GM19351 (cell line): ENCODE results near the gene CARD9.
"Not testable (repeated sequence)": the region's sequence is repeated elsewhere in the genome, so short reads cannot be mapped to it uniquely, and the experiment has no call there.

Source experiments
- ATAC-seq: cut with Tn5 transposase; IDR thresholded peaks from one replicate; pipeline ENCODE4 v1.9.1; 2021; ENCODE audit warnings: mild to moderate bottlenecking, moderate library complexity; ENCODE audit not compliant: unreplicated experiment

CARD9 gene

DNA sequence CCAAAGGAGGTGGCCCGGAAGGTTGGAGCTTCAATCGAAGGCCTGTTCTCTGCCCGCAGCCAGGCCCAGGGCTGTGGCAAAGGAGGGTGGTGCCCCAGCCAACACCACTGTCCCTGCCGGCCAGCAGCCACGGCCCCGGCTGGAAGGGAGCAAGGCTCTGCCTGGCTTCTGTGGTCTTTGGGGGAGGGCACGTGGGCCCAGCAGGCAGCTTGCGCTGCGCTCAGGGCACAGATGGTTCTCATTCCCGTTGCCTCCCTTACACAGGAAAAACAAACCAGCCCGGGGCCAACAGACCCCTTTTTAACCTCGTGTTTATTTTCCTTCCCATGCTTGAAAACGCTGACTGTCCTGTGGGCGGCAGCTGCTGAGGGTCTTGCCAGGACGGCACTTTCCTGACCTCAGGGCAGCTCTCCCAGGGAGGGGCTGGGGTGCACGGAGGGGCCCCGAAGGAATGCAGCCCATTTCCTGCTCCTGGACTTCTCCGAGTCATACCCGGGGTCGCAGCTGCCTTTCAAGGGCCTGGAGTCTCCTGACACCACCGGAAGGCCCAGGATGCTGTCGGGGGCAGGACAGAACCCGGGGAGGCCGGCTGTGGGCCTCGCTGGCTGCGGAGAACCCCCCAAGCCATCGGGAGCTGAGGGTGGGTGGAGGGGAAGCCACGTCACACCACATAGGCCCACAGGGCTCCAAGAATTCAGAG, 47.3 kb downstream of the CARD9 start:
- ATAC-seq: no peak

DNA sequence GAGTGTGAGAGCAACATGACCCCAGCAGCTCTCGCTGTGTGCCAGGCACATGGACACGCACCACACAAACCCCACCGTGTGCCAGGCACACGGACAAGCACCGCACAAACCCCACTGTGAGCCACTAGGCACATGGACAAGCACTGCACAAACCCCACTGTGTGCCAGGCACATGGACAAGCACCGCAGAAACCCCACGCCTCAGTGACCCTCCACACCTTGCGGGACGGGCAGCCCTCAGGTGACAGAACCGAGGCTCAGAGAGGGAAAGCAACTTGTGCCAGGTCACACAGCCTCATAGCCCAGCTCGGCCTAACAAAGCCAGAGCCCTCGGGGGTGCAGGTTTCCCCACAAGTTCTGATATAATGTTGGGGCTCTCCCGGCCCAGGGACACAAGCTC, 48.1 kb downstream of the CARD9 start:
- ATAC-seq: no peak

DNA sequence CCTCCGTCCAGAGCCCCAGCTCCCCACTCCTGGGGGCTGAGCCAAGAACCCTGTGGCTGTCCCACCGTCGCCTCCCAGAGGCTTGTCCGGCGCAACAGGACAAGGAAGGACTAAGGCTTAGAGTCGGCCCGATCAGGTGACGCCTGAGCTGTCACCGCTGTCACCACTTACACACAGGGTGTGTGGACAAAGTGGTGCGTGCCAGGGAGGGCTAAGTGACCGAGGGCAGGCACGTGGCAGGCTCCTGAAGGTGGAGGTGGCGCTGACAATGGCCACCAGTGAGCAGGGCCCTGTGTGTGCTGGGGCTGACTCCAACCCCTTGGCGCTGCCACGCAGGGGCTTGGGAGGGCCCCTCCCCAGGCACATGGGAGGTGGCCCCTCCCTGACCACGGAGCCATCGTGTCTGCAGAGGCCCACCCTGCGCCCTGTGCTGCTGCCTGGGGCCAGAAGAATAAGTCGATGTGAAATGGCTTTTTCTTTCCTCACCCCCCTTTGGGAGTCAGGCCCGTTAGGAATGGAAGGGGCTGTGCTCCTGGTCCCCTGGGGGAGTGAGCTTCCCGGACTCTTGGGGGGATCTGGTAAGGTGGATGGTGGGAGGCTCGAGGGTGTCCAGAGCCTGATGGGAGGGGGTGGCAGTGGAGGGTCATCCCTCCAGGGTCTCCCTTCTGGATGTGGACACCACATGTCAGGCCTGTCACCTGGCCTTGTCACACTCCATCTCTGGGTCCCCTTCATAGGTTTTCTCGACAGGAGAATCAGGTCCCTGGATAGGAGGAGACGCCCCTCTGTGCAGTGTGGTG, 48.8 kb downstream of the CARD9 start:
- no peak for ATAC-seq

DNA sequence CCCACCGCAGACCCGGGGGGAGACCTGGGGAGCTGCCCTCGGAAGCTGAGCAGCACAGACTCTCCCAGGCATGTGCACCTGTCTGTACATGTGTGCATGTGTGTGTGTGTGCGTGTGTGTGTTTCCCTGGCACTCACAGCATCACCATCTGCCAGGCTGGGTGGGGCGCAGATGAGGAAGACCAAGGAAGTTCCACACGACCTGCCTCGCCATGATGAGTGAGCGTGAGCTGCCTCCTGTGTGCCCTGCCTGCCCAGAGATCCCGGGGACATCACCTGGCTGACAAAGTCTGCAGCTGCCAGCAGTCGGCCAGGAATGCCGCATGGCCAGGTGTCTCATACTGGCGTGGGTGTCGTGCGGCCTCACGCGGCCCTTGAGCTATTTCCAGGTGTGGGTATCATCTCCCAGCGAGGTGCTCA, 50.1 kb downstream of the CARD9 start:
- no peak for ATAC-seq

DNA sequence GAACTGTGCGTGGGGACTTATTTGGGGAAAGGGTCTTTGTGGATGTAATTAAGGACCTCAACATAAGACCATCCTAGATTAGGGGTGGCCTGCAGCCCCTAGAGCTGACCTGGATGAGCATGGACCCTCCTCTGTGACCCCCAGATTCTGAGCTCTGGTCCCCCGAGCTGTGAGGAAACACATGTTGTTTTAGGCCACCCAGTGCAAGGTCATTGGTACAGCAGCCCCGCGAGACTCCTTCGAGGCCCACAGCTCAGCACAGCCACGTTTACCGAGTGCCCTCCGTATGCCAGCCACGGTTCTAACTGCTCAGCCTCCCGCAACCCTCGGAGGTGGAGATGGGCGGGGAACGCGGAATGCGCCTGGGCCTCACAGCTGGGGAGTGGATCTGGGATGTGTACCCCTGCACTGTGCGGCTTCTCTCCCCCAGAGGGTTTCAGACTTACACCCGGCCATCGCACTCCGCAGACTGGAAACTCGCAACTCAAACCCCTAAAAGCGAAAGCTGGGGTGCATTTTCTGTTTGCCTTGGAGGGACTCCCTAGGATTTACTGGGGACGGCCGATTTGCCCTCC, 50.6 kb downstream of the CARD9 start:
- no peak for ATAC-seq

DNA sequence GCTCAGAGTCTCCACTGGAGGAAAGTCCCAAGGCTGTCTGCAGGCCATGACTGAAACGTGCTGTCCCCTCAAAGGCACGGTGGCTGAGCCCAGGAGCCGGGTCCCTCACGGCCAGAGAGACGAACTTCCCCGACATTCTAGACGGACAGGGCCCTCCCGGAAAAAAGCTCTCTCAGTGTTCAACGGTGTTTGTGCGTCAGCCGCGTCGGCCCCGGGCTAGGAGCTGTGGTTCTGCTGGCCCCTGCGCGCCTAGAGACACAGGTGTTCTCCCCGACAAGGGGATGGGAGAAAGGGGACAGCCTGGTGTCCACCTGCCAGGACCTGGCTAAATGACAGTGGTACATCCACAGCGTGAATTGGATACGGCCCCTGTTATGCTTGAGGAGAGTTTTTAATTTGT, 51.9 kb downstream of the CARD9 start:
- no peak for ATAC-seq

DNA sequence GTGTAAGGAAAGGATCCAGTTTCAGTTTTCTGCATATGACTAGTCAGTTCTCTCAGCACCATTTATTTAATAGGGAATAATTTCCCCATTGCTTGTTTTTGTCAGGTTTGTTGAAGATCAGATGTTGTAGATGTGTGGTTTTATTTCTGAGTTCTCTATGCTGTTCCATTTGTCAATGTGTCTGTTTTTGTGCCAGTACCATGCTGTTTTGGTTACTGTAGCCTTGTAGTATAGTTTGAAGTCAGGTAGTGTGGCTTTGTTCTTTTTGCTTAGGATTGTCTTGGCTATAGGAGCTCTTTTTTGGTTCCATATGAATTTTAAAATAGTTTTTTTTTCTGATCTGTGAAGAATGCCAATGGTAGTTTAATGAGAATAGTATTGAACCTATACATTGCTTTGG, 52.5 kb downstream of the CARD9 start:
- not testable (repeated sequence) for ATAC-seq

DNA sequence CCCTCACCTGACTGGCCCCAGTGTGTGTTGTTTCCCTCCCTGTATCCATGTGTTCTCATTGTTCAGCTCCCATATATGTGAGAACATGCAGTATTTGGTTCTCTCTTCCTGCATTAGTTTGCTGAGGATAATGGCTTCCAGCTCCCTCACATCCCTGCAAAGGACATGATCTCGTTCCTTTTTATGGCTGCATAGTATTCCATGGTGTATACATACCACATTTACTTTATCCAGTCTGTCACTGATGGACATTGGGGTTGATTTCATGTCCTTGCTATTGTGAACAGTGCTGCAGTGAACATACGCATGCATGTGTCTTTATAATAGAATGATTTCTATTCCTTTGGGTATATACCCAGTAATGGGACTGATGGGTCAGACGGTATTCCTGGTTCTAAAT, 53.5 kb downstream of the CARD9 start:
- not testable (repeated sequence) for ATAC-seq

DNA sequence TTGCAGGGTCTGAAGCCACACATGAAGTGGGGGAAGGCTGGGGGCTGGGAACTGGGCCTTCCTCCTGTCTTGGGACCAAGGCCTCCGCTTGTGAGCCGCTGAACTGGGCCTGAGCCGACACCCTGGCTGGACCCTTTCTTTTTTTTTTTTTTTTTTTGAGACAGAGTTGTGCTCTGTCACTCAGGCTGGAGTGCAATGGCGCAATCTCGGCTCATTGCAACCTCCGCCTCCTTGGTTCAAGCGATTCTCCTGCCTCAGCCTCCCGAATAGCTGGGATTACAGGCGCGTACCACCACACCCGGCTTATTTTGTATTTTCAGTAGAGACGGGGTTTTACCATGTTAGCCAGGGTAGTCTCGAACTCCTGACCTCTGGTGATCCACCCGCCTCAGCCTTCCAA, 54.2 kb downstream of the CARD9 start:
- ATAC-seq: not testable (repeated sequence)

DNA sequence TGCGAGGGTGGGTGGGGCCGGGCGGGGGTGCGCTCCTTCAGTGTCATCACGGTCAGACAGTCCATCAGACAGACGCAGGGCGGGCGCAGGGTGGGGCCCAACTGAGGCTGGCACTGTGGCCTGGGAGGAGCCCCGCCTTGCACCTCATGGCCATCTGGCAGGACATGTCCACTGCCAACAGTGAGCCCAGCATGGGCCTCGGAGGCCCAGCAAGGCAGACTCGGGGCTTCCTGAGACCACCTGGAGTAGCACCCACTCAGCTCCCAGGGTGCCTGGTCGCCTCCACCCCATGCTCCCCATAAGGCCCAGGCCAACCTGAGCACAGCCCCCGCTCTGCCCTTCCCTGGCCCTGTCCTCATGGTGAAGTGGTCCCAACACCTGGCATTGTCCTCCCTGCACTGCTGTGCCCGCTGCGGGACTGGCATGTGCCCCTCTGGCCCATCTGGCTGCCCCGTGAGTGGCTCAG, 54.7 kb downstream of the CARD9 start:
- ATAC-seq: no peak

DNA sequence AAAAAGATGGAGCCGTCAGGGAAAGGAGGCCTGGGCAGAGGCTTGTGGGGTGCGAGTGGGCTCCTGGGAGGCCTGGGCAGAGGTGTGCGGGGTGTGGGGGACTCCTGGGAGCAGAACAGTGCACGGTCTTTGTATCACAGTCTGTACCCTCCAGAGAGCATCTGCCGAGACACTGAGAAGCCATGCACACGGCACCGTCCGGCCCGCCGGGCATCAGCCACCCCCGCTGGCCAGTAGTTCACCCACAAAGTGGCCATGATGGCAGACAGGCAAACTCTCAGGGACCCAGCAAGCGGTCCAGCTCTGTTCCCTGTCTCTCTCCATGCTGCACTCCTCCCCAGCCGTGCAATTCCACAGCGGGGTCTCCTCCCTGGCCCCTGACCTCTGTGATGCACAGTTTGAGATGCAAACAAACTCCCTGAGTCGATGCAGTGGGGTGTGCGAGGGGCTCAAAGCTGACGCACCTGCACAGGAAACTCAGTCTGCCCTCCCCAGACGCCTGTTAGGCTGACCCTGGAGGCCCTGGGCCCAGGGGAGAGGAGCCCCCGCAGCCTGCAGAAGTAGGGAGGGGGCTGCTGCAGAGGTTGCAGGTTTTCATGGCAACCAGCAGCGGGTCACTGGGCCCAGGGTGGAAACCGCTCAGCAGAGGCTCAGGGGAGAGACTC, 55.2 kb downstream of the CARD9 start:
- ATAC-seq: no peak

DNA sequence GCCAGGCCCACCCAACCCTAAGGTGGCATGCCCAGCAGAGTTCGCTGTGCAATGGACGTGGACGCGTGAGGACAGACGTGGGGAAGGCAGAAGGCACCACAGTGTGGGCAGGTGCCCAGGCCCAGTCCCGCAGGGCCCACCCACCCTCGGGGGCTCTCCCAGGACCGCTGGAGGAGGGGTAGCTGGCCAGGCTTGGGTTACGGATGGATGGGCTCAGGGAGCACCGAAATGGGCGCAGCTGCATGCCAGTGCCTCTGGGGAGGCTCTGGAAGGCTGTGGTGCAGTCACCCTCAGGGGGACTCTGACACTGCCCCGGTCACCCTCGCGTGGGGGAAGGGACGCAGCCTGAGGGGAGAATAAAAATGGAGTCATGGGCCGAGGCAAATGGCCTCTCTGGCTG, 55.8 kb downstream of the CARD9 start:
- no peak for ATAC-seq

DNA sequence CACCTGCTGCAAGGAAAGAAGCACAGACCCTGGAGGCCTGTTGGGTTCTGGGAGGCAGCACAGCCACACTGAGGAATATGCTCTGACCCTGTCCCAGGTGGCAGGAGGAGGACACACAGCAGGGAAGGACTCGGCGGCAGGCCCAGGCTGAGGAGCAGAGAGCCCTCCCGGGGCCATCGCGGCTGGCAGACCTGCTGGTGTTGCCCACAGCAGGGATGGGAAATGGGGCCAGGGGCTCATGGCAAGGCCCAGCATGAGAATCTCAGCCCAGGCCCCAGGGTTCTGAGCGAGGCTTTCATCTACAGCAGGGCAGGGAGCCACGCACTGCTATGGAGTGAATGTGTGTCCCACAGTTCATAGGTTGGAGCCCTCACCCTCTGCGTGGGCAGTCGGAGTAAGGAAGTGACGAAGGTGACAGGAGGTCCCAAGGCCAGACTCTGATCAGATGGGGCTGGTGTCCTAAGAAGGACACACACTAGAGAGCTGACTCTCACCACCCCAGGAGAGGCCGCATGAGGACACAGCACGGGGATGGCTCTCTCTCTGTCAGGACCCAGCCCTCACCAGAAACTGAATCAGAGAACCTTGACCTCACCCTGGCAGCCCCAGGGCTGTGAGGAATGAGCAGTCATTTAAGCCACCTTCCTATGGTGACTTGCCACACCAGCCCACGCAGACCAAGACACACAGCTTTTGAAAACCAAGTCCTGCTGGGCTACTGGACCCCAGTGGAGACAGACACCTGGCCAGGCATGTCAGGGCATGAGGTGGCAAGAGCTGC, 56.4 kb downstream of the CARD9 start:
- no peak for ATAC-seq

DNA sequence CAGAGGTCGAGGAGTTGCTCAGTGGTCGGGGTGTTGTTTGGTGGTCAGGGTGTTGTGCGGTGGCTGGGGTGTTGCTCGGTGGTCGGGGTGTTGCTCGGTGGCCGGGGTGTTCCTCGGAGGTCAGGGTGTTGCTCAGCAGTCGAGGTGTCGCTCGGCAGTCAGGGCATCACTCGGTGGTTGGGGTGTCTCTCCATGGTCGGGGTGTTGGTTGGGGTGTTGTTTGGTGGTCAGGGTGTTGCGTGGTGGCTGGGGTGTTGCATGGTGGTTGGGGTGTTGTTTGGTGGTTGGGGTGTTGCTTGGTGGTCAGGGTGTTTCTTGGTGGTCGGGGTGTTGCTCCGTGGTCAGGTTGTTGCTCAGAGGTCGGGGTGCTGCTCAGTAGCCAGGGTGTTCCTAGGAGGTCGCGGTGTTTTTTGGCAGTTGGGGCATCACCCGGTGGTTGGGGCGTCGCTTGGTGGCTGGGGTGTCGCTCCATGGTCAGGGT, 57.2 kb downstream of the CARD9 start:
- no peak for ATAC-seq

DNA sequence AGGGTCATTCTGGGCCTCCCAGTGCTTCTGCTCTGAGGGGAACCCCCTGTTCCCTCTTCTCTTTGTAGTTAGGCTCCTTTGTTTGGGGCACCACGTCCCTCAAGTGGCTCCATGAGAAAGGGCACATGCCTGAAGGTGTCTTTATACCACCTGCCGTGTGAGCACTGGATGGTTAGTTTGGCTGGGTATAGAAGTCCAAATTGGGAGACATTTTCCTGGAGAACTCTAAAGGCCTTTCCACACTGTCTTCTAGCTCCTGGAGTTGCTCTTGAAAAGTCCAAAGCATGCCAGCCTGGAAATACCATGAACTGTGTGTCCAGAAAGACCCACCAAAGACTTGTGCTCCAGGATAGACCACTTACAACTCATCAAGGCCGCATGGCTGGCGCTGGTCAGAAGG, 58.5 kb downstream of the CARD9 start:
- ATAC-seq: no peak

DNA sequence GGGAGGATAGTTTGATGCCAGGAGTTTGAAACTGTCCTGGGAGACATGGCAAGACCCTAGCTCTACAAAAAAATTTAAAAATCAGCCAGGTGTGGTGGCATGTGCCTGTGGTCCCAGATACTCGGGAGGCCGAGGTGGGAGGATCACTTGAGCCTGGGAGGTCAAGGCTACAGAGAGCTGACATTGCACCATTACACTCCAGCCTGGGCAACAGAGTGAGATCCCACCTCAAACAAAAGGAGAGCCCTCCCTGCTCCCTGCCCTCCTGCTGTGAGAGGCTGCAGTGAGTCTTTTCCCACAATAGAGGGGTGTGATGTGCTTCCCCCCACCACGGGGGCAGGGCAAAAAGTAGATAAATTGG, 59.4 kb downstream of the CARD9 start:
- no peak for ATAC-seq
